Amniotic stem cell (primary cell): ENCODE measurements around the gene RNF224.
A peak's percentile ranks its signal among the peaks of the same experiment; 100 is the strongest.
"Not testable (repeated sequence)": the region's sequence is repeated elsewhere in the genome, so short reads cannot be mapped to it uniquely, and the experiment has no call there.

ENCODE experiments used
- DNase-seq: peaks from one replicate; lab custom pipeline; 2025; lab: John Stamatoyannopoulos, UW

The RNF224 gene

DNA sequence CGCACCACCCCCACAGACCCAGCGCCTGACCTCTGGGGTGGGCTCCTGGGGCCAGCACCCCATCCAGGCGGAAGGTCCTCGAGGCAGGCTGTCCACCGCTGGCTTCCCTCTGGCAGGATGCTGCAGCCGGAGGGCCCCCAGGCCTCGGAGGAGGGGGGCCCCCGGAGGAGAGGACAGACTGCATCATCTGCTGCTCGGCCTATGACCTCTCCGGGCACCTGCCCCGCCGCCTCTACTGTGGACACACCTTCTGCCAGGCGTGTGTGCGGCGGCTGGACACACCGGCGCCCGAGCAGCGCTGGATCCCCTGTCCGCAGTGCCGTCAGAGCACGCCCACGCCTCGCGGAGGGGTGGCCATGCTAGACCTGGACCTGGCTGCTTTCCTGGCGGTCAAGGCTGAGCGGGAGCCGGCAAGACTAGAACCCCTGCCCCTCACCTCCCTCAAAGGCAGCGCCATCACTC lies 1.2 kb downstream of the RNF224 start:
- no peak for DNase-seq

DNA sequence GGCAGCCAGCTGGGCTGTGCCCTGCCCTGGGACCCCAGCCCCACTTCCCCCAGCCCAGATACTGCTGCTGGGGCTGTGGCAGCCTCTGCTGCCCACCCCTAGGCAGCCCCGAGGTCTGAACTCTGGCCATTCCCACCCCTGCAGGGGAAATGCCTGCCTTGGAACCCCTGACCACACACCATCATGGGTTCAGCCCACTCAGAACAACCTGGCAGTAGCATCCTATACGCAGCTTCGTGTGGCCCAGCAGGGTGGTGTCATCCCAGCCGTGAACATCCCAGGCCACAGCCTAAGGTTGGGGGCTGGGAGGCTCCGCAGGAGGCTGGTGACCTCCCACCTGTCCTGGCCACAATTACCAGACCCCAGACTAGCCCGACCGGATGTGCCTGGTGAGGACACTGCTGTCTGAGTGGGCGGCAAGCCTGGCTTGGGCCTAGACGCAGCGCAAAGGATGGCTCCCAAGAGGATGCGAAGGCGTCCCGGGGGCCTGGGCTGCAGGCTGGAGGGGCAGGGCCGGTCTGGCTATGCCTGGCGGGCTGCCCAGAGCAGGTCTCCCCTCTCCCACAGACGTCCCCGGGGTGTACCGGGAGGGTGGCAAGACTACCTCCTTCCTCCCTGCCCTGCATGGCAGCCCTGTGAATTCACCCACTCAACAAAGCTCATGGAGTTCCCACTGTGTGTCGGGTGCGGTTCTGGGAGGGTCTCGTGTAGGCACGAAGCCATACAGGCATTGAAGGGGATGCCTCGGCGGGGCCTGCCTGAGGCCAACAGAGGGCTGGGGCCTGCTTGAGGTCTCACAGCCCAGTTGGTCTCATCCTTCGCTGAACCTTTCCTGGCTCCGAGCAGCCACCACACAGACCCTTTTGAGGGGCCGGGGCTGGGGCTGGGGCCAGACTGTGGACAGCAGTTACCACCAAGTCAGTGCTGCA lies 1.9 kb downstream of the RNF224 start:
- no peak for DNase-seq

DNA sequence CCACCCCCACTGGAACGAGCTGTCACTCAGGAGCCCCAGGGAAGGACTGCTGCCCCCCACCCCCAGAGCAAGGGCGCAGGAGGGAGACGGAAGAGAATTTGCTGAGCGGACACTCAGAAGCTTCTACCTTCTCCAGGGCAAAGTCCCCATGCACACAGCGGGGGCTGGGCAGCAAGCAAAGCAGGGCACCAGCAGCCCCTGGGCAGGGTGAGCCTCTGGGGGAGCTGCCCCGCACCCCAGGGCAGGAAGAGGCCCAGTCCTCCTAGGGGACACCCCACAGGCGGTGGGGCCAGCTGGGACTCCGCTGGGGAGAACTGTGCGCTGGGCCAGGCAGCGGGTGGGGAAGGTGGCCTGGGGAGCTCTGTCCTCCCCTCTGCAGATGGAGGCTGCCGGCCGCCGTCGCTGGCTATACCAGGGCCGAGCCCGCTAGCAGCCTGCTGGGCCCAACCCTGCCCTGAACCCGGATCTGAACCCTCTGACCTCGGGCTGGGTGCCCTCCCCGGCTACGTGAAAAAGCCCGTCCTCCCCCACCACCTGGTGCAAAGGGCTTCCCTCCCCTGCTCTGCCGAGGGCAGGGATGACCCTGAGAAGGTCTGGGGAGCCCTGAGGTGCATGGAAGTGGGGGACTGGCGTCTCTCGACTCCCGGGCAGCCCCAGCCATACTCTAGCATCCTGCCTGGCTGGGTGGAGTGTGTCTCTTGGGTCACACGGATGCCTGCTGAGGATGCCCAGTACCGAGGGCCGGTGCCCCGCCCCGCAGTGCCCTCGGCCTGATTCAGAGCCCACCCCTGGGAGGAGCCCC lies 2.8 kb downstream of the RNF224 start:
- DNase-seq, result no peak

DNA sequence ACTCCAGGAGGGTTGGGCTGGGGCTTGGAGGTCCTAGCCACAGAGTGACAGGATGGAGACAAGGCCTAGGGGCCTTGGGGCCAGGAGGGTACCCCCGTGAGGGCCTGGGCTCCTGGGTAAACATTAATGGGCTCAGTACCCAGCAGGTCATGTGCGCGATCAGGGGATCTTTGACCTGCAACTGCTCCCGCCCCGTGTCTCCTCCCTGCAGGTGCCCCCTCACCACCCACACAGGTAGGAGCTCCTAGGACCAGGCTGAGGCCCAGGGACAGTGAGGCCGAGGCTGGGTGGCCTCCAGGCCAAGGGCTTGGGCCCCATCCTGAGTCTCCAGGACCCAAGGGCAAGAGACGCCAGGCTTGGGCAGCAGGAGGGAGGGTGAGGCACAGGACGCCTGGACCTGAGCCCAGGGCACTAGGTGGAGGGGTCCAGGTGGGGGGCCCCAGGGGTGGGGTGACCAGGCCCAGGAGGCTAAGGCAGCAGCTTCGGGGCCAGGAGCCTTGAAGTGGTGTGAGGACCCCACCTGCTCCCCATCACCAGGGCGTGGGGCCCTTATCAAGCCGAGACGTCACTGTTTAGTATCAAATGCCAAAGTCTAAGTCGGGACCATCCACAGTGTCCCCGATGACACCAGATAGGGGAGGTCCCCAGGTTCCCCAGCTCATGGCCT lies 3.5 kb downstream of the RNF224 start, which contains the start of gene SLC34A3:
SLC34A3 (plus strand) TSS at position 197 of the 667 bp plus-strand sequence. CDS start 802 bp downstream, outside the sequence.
- DNase-seq, result no peak

GRCh38 chr9:137231372-137232039 lies 4.2 kb downstream of the RNF224 start:
- no peak for DNase-seq

DNA sequence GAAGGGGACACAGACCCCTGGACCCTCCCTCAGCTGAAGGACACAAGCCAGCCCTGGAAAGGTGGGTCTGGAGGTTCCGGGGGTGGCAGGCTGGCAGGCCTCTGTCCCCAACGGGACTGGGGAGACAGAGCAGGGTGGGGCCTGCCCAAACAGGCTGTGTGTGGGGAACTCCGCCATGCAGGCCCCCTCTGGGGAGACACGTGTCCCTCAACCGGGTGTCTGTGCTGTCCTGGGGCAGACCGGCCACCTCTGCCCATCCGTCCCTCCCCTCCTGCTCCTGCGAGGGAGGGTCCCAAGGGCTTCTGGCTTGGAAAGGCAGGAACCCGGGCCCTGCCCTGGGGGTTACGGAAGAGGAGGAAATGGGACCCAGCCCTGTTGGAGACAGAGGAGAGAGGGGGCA lies 4.8 kb downstream of the RNF224 start:
- DNase-seq, result no peak

DNA sequence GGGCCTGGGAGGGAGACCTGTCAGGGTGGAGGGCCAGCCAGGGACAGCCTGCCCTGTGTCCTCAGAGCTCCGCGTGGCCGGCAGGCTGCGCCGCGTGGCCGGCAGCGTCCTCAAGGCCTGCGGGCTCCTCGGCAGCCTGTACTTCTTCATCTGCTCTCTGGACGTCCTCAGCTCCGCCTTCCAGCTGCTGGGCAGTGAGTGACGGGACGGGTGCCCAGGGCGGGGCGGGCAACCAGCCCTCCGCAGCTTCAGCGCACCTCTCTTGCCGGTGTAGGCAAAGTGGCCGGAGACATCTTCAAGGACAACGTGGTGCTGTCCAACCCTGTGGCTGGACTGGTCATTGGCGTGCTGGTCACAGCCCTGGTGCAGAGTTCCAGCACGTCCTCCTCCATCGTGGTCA lies 5.2 kb downstream of the RNF224 start:
- no peak for DNase-seq

- no peak for DNase-seq
These were observed 6.1 kb downstream of the RNF224 start for GRCh38 chr9:137233143-137233980.

DNA sequence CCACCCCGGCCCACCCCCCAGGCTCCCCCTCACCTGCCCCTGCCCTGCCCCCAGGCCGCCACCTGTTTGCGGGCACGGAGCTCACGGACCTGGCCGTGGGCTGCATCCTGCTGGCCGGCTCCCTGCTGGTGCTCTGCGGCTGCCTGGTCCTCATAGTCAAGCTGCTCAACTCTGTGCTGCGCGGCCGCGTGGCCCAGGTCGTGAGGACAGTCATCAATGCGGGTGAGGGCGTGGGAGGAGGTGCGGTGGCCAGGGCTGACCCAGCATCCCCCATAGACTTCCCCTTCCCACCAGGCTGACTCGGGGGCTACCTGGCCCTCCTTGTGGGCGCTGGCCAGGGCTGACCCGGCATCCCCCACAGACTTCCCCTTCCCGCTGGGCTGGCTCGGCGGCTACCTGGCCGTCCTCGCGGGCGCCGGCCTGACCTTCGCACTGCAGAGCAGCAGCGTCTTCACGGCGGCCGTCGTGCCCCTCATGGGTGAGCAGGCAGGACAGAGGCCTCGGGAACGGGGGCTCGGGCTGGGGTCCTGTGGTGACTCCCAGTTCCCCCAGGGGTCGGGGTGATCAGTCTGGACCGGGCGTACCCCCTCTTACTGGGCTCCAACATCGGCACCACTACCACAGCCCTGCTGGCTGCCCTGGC lies 6.9 kb downstream of the RNF224 start:
- DNase-seq, result no peak

- DNase-seq, result no peak
These were observed 7.6 kb downstream of the RNF224 start for GRCh38 chr9:137234758-137235423.

- DNase-seq, result no peak
These were observed 8.3 kb downstream of the RNF224 start for GRCh38 chr9:137235424-137236237.

DNA sequence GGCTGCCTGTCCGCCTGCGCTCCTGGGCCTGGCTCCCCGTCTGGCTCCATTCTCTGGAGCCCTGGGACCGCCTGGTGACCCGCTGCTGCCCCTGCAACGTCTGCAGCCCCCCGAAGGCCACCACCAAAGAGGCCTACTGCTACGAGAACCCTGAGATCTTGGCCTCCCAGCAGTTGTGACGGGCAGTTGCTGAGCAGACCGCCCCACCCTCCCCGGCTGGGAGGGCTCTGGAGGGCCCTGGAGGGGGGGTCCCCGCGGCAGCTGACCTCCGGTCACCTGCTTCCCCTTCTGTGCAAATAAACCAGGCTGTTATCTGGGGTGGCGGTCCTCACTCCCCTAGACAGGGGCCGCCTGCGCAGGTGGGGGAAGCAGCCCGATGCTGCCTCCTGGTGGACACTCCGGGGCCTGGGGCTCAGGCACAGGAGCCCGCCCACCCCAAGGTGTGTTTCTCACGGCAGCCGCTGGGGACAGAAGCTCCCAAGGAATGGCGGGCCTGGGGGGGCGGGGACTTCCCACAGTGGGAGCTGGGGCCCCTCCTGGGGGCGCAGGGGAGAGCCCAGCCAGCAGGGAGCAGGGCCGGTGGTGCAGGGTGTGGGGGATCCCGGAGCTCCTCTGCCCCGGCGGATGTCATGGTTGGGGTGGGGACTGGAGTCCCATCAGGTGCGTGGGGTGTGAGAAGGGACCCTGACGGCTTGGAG lies 9.1 kb downstream of the RNF224 start:
- peak; percentile 56 for DNase-seq

GRCh38 chr9:137236936-137237421 lies 9.7 kb downstream of the RNF224 start:
- no peak for DNase-seq

GRCh38 chr9:137237759-137238726 lies 10.7 kb downstream of the RNF224 start:
- DNase-seq, result no peak

GRCh38 chr9:137239541-137240200 lies 12.4 kb downstream of the RNF224 start:
- not testable (repeated sequence) for DNase-seq

DNA sequence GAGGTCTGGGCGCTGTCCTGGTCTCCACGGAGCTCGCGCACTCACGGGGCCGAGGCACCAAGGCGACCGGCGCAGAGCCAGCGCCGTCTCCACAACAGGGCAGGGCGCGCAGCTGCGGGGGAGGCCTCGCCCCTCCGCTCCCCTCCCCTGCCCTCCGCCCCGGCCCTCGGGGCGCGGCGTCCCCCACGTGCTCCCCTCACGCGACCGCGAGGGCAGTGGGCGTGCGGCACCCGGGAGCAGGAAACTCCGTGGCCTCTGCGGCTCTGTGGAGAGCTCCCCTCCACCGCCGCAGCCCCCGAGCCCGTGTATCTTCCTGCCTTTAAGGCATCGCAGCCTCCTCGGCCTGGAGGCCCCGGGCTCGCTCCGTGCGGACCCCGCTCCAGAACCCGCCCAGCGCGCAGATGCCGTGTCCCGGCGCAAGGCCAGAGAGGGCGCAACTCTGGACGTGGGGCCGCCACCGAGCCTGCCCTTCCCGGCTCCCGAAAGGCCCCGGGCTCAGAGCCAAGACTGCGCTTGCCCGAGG lies 13.1 kb downstream of the RNF224 start:
- peak; percentile 45 for DNase-seq
